Measurements from ENCODE around the gene CRYZ. TPM values are rescaled to one million over a fixed set of nuclear protein-coding genes. Genes with fewer than 3 reads are reported as not detected.

Gene CRYZ
- total and polyA plus RNA-seq, 2 of the 4 experiments (the other 2 are of a cell fraction): 40.6 to 43.4 TPM

- dilution Hi-C loops (cut with HindIII; ENCODE audit: low sequenced_read_pairs, unreplicated experiment): no loop called here
- in situ Hi-C loops (cut with MboI; ENCODE audit: low sequenced_read_pairs): no loop called here
- no peaks in the 10 kb centered on the region for H3K9me3 ChIP-seq (ENCODE audit: control insufficient read depth, insufficient read depth, low read length)
- no TSS peak for BruUV-seq (replicated peaks)
- H3K9me1 ChIP-seq (ENCODE audit: insufficient read depth, low read length): no peaks in the 10 kb centered on the region
- H3K79me1 ChIP-seq (ENCODE audit: low read depth in 1 of 2, low read length in 2 of 2): no peaks in the 10 kb centered on the region
- H3K14ac ChIP-seq (replicated peaks; ENCODE audit: low read depth, low read length): no peak overlapping the region
- H2AK9ac ChIP-seq (replicated peaks; ENCODE audit: low read depth, low read length, poor library complexity): no peak overlapping the region
- H3K27me3 ChIP-seq (ENCODE audit: control insufficient read depth, insufficient read depth, low read length): no peaks in the 10 kb centered on the region
- no peak overlapping the region for H4K91ac ChIP-seq (ENCODE audit: insufficient read depth, low read depth, low read length)
- H2BK20ac ChIP-seq (ENCODE audit: low read depth, low read length): no peak overlapping the region
- no peak overlapping the region for H3K4me2 ChIP-seq (ENCODE audit: low read depth, low read length)
- intact Hi-C loops (cut with micrococcal nuclease): loop anchor here (10.0 kb wide), 1 partner anchor 195 kb away; no protein-coding TSS in a partner anchor
- no peaks in the 10 kb centered on the region for H3K4me1 ChIP-seq (ENCODE audit: control insufficient read depth, insufficient read depth, low read length)
- no peak overlapping the region for H3K4ac ChIP-seq (ENCODE audit: low read depth, low read length)
- no peak overlapping the region for H4K8ac ChIP-seq (ENCODE audit: low read depth in 2 of 2, low read length in 2 of 2)
- no peak overlapping the region for H2AK5ac ChIP-seq (ENCODE audit: low read depth, low read length)
- H3K9ac ChIP-seq (ENCODE audit: low read depth, low read length): no peak overlapping the region
- ChIA-PET POLR2A (ENCODE audit: unreplicated experiment) (no interaction called here), CTCF (interaction anchor here (0.8 kb wide), 1 partner anchor 34 kb away, joined by 3 read pairs; no protein-coding TSS in a partner anchor)
- 0 out of 2 replicates have a peak, but pooled peaks cover 1% of the 10 kb centered on the region for H3K36me3 ChIP-seq (ENCODE audit: control insufficient read depth, insufficient read depth, low read length)
- DNase-seq: no peak
- no peak overlapping the region for H3K56ac ChIP-seq (ENCODE audit: extremely low read depth, insufficient read depth, low read length)
- H3K23ac ChIP-seq (ENCODE audit: low read depth, low read length): no peak overlapping the region
- no peak overlapping the region for H2BK120ac ChIP-seq (ENCODE audit: low read depth, low read length)
- no peak overlapping the region for H2BK5ac ChIP-seq (ENCODE audit: low read depth, low read length, poor library complexity, severe bottlenecking)
- H2BK15ac ChIP-seq (ENCODE audit: low read depth, low read length): no peak overlapping the region
- no peak for ATAC-seq (ENCODE audit: low read depth)
- H3K27ac ChIP-seq (ENCODE audit: insufficient read depth, low read length): no peak overlapping the region
- H2AFZ ChIP-seq (replicated peaks; ENCODE audit: low read length, poor library complexity): no peak overlapping the region
- no peak overlapping the region for H3K4me3 ChIP-seq (ENCODE audit: insufficient read depth, low read depth, low read length)
- H4K20me1 ChIP-seq (ENCODE audit: insufficient read depth, low read length): no peaks in the 10 kb centered on the region
- TF ChIP-seq SMC3 (IDR thresholded peaks at IDR 0.05; ENCODE audit: low read depth, low read length): no peak
- TF ChIP-seq RAD21 (IDR thresholded peaks at IDR 0.05; ENCODE audit: low read length): no peak
- no peak for TF ChIP-seq RCOR1 (IDR thresholded peaks at IDR 0.05; ENCODE audit: insufficient replicate concordance, low read length)
- H3K18ac ChIP-seq (ENCODE audit: low read depth, low read length): no peak overlapping the region
- no peak overlapping the region for H4K5ac ChIP-seq (ENCODE audit: low read depth, low read length)
Measured at GRCh38 chr1:74699331-74699730, 33.5 kb downstream of the CRYZ start.

Data from IMR-90 (cell line).